ENCODE data around the gene CALN1.

The CALN1 gene

DNA sequence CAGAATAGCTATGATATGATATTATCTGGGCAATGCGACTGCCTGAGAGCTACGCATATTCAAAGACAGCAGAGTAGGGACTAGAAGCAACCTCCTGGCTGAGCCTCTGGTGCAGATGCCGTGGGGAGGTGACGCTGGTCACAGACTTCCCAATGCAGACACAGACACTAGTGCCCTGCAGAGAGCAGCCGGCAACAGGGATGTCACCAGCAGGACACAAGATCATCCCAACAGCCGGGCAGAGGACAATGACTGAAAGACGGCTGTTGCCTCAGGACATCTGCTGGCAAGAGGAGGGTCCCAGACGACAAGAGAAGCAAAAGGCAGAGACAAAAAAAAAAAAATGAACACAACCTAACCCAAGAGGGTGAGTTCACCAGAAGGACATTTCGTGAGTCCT, 104.6 kb downstream of the CALN1 start:
- no peak for TF ChIP-seq JUND (IDR thresholded peaks at IDR 0.05; ENCODE audit: low read depth)

DNA sequence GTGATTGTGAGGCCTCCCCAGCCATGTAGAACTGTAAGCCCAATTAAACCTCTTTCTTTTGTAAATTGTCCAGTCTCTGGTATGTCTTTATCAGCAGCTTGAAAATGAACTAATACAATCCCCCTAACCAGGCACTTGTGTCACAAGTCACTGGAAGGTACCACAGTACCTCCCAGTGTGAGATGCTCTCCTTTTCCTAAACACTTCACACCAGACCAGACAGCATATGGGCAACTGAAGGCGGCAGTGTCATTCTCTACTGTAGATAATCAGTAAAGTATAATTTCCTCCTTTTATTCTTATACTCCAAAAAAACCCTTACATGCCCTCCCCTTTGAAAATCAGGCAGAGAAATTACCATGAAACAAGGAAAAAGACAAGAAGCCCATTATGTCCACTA, 113.2 kb downstream of the CALN1 start:
- in situ Hi-C loops (cut with HindIII; ENCODE audit: low pct_unique_long_range_greater_than_20kb, low sequenced_read_pairs), result no loop called here
- DNase-seq (ENCODE audit: low read depth in 1 of 2, low spot score in 1 of 2), result no peak
- TF ChIP-seq JUND (IDR thresholded peaks at IDR 0.05; ENCODE audit: low read depth), result no peak

More for the DNA sequence above, 104.6 kb downstream of the CALN1 start:
- in situ Hi-C loops (cut with HindIII; ENCODE audit: low pct_unique_long_range_greater_than_20kb, low sequenced_read_pairs), result no loop called here
- no peak for DNase-seq (ENCODE audit: low read depth in 1 of 2, low spot score in 1 of 2)

- no peak for TF ChIP-seq JUND (IDR thresholded peaks at IDR 0.05; ENCODE audit: low read depth)
- in situ Hi-C loops (cut with HindIII; ENCODE audit: low pct_unique_long_range_greater_than_20kb, low sequenced_read_pairs), result no loop called here
Measured at GRCh38 chr7:72298091-72298490, 114.0 kb downstream of the CALN1 start.

GRCh38 chr7:72297636-72298035, 114.5 kb downstream of the CALN1 start:
- in situ Hi-C loops (cut with HindIII; ENCODE audit: low pct_unique_long_range_greater_than_20kb, low sequenced_read_pairs), result no loop called here
- DNase-seq (ENCODE audit: low read depth in 1 of 2, low spot score in 1 of 2), result no peak
- TF ChIP-seq JUND (IDR thresholded peaks at IDR 0.05; ENCODE audit: low read depth), result no peak

More at GRCh38 chr7:72298091-72298490, 114.0 kb downstream of the CALN1 start:
- DNase-seq (ENCODE audit: low read depth in 1 of 2, low spot score in 1 of 2), result no peak

GRCh38 chr7:72292794-72293193, 119.3 kb downstream of the CALN1 start:
- DNase-seq (ENCODE audit: low read depth in 1 of 2, low spot score in 1 of 2), result no peak
- TF ChIP-seq JUND (IDR thresholded peaks at IDR 0.05; ENCODE audit: low read depth), result no peak
- in situ Hi-C loops (cut with HindIII; ENCODE audit: low pct_unique_long_range_greater_than_20kb, low sequenced_read_pairs), result no loop called here

GRCh38 chr7:72292118-72292517, 120.0 kb downstream of the CALN1 start:
- in situ Hi-C loops (cut with HindIII; ENCODE audit: low pct_unique_long_range_greater_than_20kb, low sequenced_read_pairs), result no loop called here
- DNase-seq (ENCODE audit: low read depth in 1 of 2, low spot score in 1 of 2), result no peak
- no peak for TF ChIP-seq JUND (IDR thresholded peaks at IDR 0.05; ENCODE audit: low read depth)

DNA sequence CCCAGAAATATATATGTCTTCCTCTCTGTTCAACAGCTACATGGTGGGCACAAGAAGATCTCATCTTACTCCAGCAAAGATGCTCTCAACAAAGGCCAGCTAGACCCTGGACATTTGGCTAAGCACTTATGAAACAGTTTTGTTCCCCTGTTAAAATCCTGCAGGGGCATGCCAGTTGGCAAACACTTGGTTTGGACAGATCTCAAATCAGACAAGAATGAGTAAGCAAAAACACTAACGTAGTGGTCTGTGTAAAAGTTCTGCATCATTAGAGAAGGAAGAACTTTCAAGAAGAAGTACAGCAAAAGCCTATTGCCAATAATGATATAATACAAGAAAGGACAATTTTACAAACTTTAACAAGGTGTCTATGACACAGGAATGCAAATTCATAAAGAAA, 125.6 kb downstream of the CALN1 start:
- DNase-seq (ENCODE audit: low read depth in 1 of 2, low spot score in 1 of 2), result no peak
- no peak for TF ChIP-seq JUND (IDR thresholded peaks at IDR 0.05; ENCODE audit: low read depth)
- in situ Hi-C loops (cut with HindIII; ENCODE audit: low pct_unique_long_range_greater_than_20kb, low sequenced_read_pairs), result no loop called here

DNA sequence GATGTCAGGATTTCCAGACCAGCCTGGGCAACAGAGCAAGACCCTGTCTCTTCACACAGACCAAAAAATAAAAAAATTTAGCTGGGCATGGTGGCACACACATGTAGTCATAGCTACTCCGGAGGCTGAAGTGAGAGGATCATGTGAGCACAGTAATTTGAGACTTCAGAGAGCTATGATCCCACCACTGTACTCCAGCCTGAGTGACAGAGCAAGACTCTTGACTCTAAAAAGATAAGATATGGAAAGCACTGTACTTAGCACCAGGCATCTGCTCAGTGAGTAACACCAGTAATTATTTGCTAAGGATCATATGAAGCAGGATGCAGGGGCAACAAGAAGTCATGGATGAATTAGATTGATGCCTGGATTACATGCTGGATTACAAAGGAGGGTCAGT, 128.8 kb downstream of the CALN1 start:
- in situ Hi-C loops (cut with HindIII; ENCODE audit: low pct_unique_long_range_greater_than_20kb, low sequenced_read_pairs), result no loop called here
- no peak for DNase-seq (ENCODE audit: low read depth in 1 of 2, low spot score in 1 of 2)
- no peak for TF ChIP-seq JUND (IDR thresholded peaks at IDR 0.05; ENCODE audit: low read depth)

GRCh38 chr7:72281308-72281707, 130.8 kb downstream of the CALN1 start:
- DNase-seq (ENCODE audit: low read depth in 1 of 2, low spot score in 1 of 2), result no peak
- in situ Hi-C loops (cut with HindIII; ENCODE audit: low pct_unique_long_range_greater_than_20kb, low sequenced_read_pairs), result no loop called here
- TF ChIP-seq JUND (IDR thresholded peaks at IDR 0.05; ENCODE audit: low read depth), result no peak

DNA sequence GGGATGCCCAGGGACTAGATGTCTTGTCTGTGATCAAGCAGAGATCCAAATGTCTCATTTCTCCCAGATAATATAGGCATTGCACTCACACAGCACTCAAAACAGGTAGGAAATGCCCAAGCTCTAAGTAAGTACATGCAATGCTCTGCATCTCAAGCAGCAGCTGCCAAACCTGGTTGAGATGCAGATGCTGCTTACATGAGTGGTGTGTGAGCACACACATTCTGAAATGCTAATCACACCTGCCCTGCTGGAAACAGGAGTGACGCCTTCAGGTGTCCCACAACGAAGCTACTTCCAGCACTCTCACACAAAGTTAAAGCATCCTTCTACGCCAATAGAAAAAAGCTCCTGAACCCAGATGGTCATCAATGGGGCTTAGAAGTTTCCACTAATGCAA, 132.9 kb downstream of the CALN1 start:
- no peak for TF ChIP-seq JUND (IDR thresholded peaks at IDR 0.05; ENCODE audit: low read depth)
- no peak for DNase-seq (ENCODE audit: low read depth in 1 of 2, low spot score in 1 of 2)
- in situ Hi-C loops (cut with HindIII; ENCODE audit: low pct_unique_long_range_greater_than_20kb, low sequenced_read_pairs), result no loop called here

- DNase-seq (ENCODE audit: low read depth in 1 of 2, low spot score in 1 of 2), result no peak
- in situ Hi-C loops (cut with HindIII; ENCODE audit: low pct_unique_long_range_greater_than_20kb, low sequenced_read_pairs), result no loop called here
- no peak for TF ChIP-seq JUND (IDR thresholded peaks at IDR 0.05; ENCODE audit: low read depth)
Measured at GRCh38 chr7:72278550-72278949, 133.6 kb downstream of the CALN1 start.

GRCh38 chr7:72275382-72276070, 136.6 kb downstream of the CALN1 start:
- no peak for DNase-seq (ENCODE audit: low read depth in 1 of 2, low spot score in 1 of 2)
- no peak for TF ChIP-seq JUND (IDR thresholded peaks at IDR 0.05; ENCODE audit: low read depth)
- in situ Hi-C loops (cut with HindIII; ENCODE audit: low pct_unique_long_range_greater_than_20kb, low sequenced_read_pairs), result no loop called here

DNA sequence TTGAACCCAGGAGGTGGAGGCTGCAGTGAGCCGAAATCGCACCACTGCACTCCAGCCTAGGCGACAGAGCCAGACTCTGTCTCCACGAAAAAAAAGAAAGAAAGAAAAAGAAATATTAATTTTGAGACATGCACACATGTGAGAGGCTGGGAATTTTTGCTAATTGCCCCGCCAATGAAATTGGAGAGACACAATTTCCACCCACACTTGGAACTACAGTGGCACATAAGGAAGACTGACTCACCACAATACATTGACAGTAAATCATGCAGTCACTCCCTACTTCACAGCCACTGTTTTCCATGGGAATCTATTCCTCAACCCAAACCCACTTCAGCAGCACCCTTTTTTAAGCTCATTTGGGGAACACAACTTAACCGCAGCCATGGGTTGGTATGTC, 139.7 kb downstream of the CALN1 start:
- DNase-seq (ENCODE audit: low read depth in 1 of 2, low spot score in 1 of 2), result no peak
- in situ Hi-C loops (cut with HindIII; ENCODE audit: low pct_unique_long_range_greater_than_20kb, low sequenced_read_pairs), result no loop called here
- TF ChIP-seq JUND (IDR thresholded peaks at IDR 0.05; ENCODE audit: low read depth), result no peak

DNA sequence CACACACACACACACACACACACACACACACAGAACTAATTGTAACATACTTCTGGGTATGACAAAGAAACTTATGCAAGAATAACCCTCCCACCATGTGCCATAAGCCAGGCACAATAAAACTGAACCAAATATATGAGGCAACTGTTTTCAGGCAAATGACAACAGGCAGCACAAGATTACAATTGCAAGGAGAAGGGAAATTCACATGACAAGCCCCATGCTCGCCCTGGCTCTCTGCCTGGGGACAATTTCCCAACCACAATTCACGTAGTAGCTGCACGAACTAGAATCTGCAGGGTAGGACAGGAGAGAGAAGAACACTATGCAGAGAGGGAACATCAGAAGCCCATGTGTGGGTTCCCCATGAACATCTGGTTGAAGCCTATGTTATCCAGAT, 143.3 kb downstream of the CALN1 start:
- TF ChIP-seq JUND (IDR thresholded peaks at IDR 0.05; ENCODE audit: low read depth), result no peak
- no peak for DNase-seq (ENCODE audit: low read depth in 1 of 2, low spot score in 1 of 2)
- in situ Hi-C loops (cut with HindIII; ENCODE audit: low pct_unique_long_range_greater_than_20kb, low sequenced_read_pairs), result no loop called here

Data from T47D (cell line).